NCI-H146 treated with DMSO at 0.1 percent for 48 hours (cell line): Measurements from ENCODE around the gene ZZZ3.
"Not testable (repeated sequence)": the region's sequence is repeated elsewhere in the genome, so short reads cannot be mapped to it uniquely, and the experiment has no call there.

ENCODE experiments used
- DNase-seq: peaks from one replicate; lab custom pipeline; 2025; ENCODE audit not compliant: unreplicated experiment; lab: John Stamatoyannopoulos, UW

ZZZ3 gene

DNA sequence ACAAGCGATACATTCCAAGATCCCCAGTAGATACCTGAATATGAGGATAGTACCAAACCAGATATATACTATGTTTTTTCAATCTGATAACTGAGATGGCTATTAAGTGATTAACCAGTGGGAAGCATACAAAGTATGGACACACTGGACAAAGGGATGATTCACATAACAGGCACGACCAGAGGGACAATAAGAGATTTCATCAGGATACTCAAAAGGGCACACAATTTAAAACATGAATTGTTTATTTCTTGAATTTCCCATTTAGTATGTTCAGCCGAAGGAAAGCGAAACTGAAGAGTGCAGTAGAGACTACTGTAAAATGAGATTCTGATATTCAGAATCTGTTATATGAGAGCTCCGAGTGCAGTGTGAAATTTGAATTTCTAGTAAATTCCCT is 10.6 kb downstream of the ZZZ3 start:
- peak; percentile 30 for DNase-seq

DNA sequence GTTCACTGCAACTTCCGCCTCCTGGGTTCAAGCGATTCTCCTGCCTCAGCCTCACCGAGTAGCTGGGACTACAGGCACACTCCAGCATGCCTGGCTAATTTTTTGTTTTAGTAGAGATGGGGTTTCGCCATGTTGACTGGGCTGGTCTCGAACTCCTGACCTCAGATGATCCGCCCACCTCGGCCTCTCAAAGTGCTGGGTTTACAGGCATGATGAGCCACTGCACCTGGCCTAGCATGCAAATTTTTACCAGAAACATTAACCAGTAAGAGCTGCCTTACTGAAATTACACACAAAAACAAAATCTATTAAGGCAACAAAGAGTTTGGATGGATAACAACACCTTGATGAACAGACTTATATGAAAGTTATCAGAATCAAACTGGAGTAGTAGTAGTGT is 12.1 kb downstream of the ZZZ3 start:
- DNase-seq = no peak

DNA sequence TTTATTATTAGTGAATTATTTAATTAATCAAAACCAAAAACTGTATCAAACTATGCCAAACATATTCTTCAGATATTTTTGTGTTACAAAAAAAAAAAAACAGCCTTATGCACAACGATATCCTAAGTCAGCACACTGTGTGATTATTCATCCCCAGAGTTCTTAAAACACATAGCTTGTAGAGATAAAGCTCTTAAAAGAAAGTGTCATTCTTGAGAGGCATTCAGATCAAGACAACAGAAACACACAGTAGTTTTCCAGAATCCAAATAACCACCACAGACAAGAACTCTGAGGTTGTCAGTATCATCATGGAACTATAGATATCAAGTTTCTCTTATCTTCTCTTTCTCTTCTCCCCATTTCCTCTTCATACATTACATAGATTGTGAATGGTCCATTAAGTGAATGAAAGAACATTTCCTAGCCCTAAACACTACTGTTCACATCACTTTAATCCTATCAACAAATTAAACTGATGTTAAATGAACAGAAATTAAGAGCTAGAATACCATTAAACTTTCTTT is 13.5 kb downstream of the ZZZ3 start:
- DNase-seq = no peak

DNA sequence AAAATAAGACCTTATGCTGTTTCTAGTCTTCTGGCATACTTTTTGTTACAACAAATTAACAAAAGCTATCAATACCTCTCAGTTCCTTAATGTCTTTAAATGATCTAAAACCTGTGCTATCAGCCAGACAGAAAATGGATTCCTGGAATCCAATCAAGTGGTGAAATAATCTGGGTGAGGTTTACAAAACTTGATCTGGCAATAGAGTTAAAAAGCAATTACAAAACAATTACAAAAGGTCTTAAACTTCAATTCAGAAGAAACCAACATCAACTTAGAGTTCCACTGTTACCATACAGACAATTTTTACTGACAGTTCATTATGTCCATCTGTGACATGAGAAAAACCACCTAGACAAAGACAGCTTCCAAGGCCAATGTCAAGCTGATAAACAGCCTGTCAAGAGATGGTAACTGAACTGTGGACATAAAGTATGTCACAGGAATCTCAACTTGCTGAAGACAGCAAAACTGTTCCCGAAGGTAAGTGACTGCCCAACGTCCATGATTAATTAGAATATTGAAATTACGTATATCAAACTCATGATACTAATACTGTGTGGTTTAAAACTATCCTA is 17.4 kb downstream of the ZZZ3 start:
- no peak for DNase-seq

DNA sequence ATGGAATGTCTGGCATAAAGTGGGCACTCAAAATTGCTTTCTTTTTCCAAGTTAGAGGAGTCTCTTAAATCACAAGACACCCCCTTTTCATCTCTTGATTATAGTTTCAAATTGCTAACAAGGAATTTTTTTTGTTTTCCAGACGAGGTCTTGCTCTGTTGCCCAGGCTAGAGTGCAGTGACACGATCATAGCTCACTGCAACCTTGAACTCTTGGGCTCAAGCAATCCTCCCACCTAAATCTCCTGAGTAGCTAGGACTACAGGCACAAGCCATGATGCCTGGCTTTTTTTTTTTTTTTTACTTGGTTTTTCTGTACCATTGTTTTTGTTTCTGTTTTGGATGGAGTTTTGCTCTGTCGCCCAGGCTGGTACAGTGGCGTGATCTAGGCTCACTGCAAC is 20.8 kb downstream of the ZZZ3 start:
- DNase-seq = no peak

DNA sequence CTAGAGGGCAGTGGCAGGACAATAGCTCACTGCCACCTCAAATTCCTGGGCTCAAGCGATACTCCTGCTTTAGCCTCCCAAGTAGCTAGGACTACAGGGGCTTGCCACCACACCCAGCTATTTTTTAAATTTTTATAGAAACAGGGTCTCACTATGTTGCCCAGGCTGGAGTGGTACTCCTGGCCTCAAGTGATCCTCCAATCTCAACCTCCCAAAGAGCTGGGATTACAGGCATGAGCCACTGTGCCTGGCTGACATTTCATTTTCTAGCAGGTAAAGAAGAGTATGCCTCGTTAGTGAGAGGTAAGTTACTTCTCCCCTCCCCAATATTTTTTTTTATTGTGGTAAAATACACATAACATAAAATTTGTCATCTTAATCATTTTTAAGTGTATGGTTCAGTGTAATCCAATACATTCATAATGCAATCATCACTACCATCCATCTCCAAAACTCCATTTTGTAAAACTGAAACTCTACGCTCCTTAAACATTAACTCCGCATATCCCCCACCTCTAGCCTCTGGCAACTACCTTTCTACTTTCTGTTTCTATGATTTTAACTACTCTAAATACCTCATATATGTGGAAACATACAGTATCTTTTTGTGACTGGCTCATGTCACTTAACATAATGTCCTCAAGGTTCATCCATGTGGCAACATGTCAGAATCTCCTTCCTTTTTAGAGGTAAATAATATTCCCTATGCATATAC is 22.4 kb downstream of the ZZZ3 start:
- DNase-seq = no peak

DNA sequence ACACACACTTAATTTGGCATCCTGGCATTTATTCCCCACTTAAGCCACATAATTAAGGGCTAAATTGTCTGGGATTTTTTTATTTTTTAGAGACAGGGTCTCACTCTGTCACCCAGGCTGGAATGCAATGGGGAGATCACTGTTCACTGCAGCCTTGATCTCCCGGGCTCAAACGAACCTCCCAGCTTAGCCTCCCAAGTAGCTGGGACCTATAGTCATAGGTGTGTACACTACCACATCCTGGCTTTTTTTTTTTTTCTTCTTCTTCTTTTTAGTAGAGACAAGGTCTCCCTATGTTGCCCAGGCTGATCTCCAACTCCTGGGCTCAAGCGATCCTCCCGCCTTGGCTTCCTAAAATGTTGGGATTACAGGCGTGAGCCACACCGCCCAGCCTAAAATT is 24.2 kb downstream of the ZZZ3 start:
- DNase-seq = no peak

DNA sequence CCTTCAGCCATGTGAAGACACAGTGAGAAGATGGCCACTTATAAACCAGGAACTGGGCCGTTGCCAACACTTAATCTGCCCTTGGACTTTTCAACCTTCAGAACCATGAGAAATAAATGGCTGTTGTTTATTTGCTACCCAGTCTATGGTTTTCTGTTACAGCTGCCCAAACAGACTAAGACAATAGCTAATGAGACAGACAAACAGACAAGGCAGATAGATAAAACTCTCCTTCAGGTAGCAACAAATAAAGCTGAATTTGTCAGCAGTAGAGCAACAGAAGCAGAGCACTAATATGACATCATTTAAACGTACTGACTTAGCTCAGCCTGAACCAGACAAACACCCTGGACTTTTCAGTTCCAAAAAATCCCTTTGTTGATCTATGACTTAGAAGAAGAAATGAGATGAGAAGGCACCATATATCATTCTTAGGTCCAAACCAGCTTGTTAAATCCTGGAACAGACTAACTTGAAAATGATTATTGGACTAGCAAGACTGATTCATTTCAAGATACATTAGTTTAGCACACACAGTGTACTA is 27.0 kb downstream of the ZZZ3 start:
- peak; percentile 83 for DNase-seq

DNA sequence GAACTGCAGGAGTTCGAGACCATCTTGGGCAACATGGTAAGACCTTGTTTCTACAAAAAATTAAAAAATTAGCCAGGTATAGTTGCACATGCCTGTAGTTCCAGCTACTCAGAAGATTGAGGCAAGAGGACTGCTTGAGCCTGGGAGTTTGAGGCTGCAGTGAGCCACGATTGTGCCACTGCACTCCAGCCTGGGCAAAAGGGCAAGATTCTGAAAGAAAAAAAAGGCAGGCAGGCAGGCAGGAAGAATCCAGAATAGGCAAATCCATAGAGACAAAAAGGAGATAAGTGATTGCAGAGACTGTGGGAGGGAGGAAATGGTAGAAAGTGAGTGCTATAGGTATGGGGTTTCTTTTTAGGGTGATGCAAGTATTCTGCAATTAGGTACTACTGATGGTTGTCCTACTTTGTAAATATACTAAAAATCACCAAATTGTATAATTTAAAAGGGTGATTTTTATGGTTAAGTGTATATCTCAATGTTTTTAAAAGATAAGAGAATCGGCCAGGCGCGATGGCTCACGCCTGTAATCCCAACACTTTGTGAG is 29.4 kb downstream of the ZZZ3 start:
- DNase-seq = no peak

DNA sequence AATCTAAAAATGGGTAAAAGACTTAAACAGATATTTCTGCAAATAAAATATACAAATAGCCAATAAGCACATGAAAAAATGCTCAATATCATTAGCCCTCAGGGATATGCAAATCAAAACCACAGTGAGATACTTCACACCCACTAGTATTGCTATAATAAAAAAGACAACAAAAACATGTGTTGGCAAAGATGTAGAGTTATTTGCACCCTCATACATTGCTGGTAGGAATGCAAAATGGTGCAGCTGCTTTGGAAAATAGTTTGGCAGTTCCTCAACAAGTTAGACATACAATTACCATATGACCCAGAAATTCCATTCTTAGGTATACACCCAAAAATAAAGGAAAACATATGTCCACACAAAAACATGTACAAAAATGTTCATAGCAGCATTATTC is 30.2 kb downstream of the ZZZ3 start:
- no peak for DNase-seq

DNA sequence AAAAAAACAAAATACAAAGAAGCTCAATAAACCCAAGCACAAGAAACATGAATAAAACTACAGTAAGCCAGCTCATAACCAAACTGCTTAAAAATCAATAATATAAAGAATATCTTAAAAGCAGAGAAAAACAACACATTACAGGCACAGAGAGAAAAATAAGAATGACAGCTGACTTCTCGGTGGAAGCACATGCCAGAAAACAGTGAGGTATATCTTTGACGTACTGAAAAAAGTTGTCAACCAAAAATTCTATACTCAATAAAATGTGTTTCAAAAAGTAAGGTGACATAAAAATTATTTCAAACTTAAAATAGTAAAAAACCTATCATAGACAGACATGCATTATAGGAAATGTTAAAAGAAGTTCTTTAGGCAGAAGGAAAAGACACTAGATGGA is 33.3 kb downstream of the ZZZ3 start:
- no peak for DNase-seq

DNA sequence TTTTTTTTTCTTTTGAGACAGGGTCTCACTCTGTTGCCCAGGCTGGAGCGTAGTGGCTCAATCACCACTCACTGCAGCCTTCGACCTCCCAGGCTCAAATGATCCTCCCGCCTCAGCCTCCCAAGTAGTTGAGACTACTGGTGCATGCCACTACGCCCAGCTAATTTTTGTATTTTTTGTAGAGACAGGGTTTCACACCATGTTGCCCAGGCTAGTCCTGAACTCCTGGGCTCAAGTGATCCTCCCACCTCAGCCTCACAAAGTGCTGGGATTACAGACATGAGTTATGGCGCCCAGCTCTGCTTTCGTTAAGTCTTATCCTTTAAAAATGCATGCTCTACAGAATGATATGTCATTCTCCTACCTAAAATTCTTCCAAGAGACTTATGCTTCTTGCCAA is 36.2 kb downstream of the ZZZ3 start:
- DNase-seq = not testable (repeated sequence)

DNA sequence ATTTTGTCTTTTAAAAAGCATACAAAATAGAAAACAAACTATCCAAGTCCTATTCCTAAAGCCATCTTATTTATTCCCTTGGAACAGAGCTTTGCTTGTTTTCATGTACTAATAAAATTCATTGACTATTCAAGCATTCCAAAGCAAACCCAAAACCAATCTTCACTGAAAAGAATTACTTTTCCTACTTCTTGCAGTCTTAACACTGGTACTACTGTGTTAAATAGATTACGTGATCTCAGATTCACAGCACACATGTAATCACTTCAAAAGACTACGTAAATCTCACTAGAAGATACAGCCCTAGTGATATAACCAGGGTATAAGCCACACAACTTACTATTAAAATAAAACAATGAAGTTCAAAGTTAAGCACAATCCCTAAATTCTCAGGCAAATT is 39.0 kb downstream of the ZZZ3 start:
- DNase-seq = no peak

DNA sequence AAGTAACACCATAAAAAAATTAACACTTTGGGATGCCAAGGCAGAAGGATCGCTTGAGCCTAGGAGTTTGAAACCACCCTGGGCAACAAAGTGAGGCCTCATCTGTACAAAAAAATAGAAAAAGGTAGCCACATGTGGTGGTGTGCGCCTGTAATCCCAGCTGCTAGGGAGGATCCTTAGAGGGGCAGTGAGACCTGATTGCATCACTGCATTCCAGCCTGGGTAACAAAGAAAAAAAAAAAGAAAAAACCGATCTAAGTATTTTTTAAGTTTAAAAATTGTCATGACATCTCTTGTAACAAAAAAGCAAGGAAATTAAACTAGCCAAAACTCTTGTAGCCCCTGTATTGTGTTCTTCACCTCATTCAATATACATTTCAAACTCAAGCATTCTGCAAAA is 39.5 kb downstream of the ZZZ3 start:
- DNase-seq = no peak

DNA sequence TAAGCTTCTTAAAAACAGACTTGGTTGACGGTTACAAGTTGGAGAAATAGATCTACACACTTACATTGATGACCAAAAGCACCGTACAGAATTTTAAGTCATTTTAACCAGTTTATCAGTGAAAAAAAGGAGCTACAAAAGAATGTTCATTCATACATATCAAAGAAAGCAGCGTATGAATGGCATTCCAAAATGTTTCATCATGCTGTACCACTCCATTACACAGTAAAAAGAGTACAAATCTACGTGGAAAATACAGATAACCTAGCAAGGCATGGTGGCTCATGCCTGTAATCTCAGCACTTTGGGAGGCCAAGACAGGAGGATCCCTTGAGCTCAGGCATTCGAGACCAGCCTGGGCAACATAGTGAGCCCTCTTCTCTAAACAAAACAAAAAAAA is 40.3 kb downstream of the ZZZ3 start:
- DNase-seq = no peak

DNA sequence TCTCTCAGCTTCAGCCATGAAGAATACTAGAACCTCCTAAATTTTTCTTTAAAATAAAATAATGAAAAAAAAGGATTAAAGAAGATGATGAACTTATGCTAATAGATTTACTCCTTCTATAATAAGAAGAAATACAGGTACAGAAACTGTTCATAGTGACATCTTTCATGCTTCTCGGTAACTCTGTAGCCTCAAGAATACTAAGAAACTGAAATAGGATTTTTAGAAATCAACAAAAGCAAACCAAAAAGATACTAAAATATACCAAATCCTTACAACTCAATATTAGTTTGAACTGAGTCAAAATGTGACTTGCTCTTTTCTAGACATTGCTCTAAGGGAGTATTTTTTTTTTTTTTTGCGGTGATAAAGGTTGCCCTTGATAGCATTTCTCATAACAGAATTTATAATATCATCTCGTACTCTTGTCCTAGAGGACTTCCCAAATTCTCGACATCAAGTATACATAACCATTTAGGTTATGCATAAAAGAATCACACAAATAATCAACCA is 42.8 kb downstream of the ZZZ3 start:
- DNase-seq = no peak

DNA sequence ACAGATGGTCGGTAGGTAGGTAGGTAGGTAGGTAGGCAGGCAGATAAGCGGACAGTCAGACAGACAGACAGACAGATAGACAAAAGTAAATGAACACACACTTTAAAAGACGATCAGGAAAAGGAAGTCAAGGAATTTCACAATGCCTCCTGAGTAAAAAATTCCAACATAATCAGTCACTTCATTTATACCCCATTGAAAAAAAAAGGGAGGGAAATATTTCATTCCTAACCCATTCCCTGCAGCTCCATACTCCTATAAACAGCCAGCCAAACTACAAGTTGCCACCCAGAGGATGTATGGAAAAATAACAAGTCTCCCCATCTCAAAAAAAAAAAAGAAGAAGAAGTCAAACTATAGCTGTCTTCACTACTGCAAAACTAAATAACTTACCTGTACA is 43.4 kb downstream of the ZZZ3 start:
- DNase-seq = peak; percentile 35

DNA sequence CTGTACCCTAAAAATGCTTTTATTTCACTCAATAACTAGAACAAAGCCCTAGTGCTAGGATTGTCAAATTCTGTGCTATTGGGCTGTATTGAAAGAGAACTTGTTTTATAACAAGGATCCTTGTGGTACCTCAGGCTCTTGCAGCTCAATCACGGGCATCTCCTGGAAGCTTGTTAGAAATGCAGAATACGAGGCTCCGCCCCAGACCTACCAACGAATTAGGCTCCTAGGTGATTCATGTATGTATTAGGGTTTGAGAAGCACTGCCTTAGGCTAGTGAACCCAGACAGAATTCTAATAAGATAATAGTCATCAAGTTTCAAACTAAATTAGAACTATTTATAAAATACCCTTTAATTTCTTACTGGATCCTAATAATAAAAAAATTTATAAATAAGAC is 45.6 kb downstream of the ZZZ3 start:
- DNase-seq = no peak
